AG04449 (cell line): ENCODE data around the gene CDH1.

Experiments
- CTCF ChIA-PET: fragments of 350-600 bp; formaldehyde crosslinking; extraction: SDS; loops from one replicate; lab custom pipeline; 2021; ENCODE audit warnings: antibody characterized with exemption; lab: Yijun Ruan, JAX
- POLR2A ChIA-PET: fragments of 400-600, 350-600 bp; formaldehyde crosslinking; extraction: SDS; loops from one replicate; lab custom pipeline; 2020; ENCODE audit warnings: antibody characterized with exemption, inconsistent platforms; lab: Yijun Ruan, JAX
- DNase-seq: peaks from one replicate; pipeline ENCODE4 v3.0.0-alpha.2; 2010; ENCODE audit warnings: low read depth, low spot score
- H3K4me3 ChIP-seq: 2 replicates; pipeline ENCODE4 v1.5.1; 2011; ENCODE audit warnings: low read depth, mild to moderate bottlenecking, control low read depth, low read length
- CTCF ChIP-seq: IDR thresholded peaks from one replicate; pipeline ENCODE4 v1.5.1; 2011; ENCODE audit warnings: mild to moderate bottlenecking, moderate library complexity, low read length, control low read depth, inconsistent platforms; ENCODE audit not compliant: insufficient read depth; ENCODE audit errors: missing control alignments

CDH1 gene

GRCh38 chr16:68806422-68806821 lies 69.3 kb downstream of the CDH1 start:
- no peak for TF ChIP-seq CTCF
- DNase-seq, result no peak
- ChIA-PET POLR2A (no interaction called here), CTCF (interaction anchor here (1.5 kb wide), 1 partner anchor 41 kb away, joined by 5 read pairs; no protein-coding TSS in a partner anchor)
- no peak overlapping the region for H3K4me3 ChIP-seq

GRCh38 chr16:68806981-68807380 lies 69.9 kb downstream of the CDH1 start:
- TF ChIP-seq CTCF, result no peak
- POLR2A ChIA-PET, result no interaction called here
- CTCF ChIA-PET, result interaction anchor here (1.2 to 2.2 kb wide), 3 partner anchors 40 to 317 kb away, joined by 4 to 6 read pairs (median 5); no protein-coding TSS in a partner anchor

GRCh38 chr16:68814516-68814915 lies 77.4 kb downstream of the CDH1 start:
- ChIA-PET CTCF (interaction anchor here (0.9 to 2.0 kb wide), 2 partner anchors 9 to 14 kb away, joined by 4 to 7 read pairs; no protein-coding TSS in a partner anchor), POLR2A (no interaction called here)

More at GRCh38 chr16:68806981-68807380, 69.9 kb downstream of the CDH1 start:
- DNase-seq, result no peak
- no peak overlapping the region for H3K4me3 ChIP-seq

GRCh38 chr16:68823401-68824135 lies 86.5 kb downstream of the CDH1 start:
- POLR2A ChIA-PET, result interaction anchor here (0.7 kb wide), 1 partner anchor 284 kb away, joined by 3 read pairs; the partner anchor contains the start of gene ZFP90
- CTCF ChIA-PET, result interaction anchor here (0.7 to 3.3 kb wide), 12 partner anchors 9 to 303 kb away, joined by 3 to 18 read pairs (median 4); partner anchors contain the start of gene TANGO6
- H3K4me3 ChIP-seq, result no peak overlapping the region; the same call in 1 of the 2 replicates

More at GRCh38 chr16:68814516-68814915, 77.4 kb downstream of the CDH1 start:
- no peak overlapping the region for H3K4me3 ChIP-seq
- no peak for TF ChIP-seq CTCF
- no peak for DNase-seq

GRCh38 chr16:68825427-68825826 lies 88.3 kb downstream of the CDH1 start:
- DNase-seq, result no peak
- ChIA-PET CTCF (interaction anchor here (3.3 kb wide), 1 partner anchor 235 kb away, joined by 13 read pairs; no protein-coding TSS in a partner anchor), POLR2A (no interaction called here)
- no peak for TF ChIP-seq CTCF
- no peak overlapping the region for H3K4me3 ChIP-seq

More at GRCh38 chr16:68823401-68824135, 86.5 kb downstream of the CDH1 start:
- DNase-seq, result peak; percentile 83
- no peak for TF ChIP-seq CTCF

GRCh38 chr16:68826652-68827051 lies 89.6 kb downstream of the CDH1 start:
- CTCF ChIA-PET, result interaction anchor here (0.9 to 1.5 kb wide), 3 partner anchors 15 to 122 kb away, joined by 3 to 5 read pairs (median 3); no protein-coding TSS in a partner anchor
- no peak for DNase-seq
- no peak for TF ChIP-seq CTCF
- POLR2A ChIA-PET, result no interaction called here
- no peak overlapping the region for H3K4me3 ChIP-seq
